ENCODE data around the gene CCL5.

- TF ChIP-seq CTCF (optimal IDR thresholded peaks at IDR 0.05 in 1 of 3, IDR thresholded peaks at IDR 0.05 in 1 of 3, conservative IDR thresholded peaks at IDR 0.05 in 1 of 3; ENCODE audit: extremely low read depth in 1 of 3, insufficient read depth in 2 of 3, low read length in 3 of 3) (no peak), EZH2 (IDR thresholded peaks at IDR 0.05; ENCODE audit: low read length) (no peak)
Measured at GRCh38 chr17:35879773-35880654, at the start of gene CCL5.
